H1 (cell line): ENCODE results near the gene PFKP.

Experiments
- BRCA1 ChIP-seq: IDR thresholded peaks from 2 replicates; pipeline ENCODE4 v1.6.1; 2012; ENCODE audit warnings: low read depth, low read length, improper control_type of control experiment
- EP300 ChIP-seq, 2 experiments: IDR thresholded peaks; 1 replicate in 1 of 2; 2 replicates in 1 of 2; pipeline ENCODE4 v1.6.1; 2011 to 2012; ENCODE audit warnings: low read depth in 2 of 2, low read length in 2 of 2, mild to moderate bottlenecking in 2 of 2, borderline replicate concordance in 1 of 2, inconsistent platforms in 1 of 2, moderate library complexity in 1 of 2
- POLR2AphosphoS5 ChIP-seq: IDR thresholded peaks from 2 replicates; pipeline ENCODE4 v1.6.1; 2011; ENCODE audit warnings: low read depth, low read length
- TAF1 ChIP-seq: IDR thresholded peaks from 2 replicates; pipeline ENCODE4 v1.6.1; 2011; ENCODE audit warnings: mild to moderate bottlenecking, low read depth, low read length
- ZNF274 ChIP-seq: IDR thresholded peaks from 2 replicates; pipeline ENCODE4 v1.7.0; 2012; ENCODE audit warnings: low read length, borderline replicate concordance; ENCODE audit errors: extremely low read depth
- TF ChIP-seq, protein P1 (sequence below), 3 experiments: IDR thresholded peaks; 1 replicate in 2 of 3; 2 replicates in 1 of 3; pipeline versions ENCODE4 v1.5.1 to v1.6.1; 2011; ENCODE audit warnings: low read length in 3 of 3, mild to moderate bottlenecking in 3 of 3, inconsistent platforms in 2 of 3, low read depth in 1 of 3, moderate library complexity in 1 of 3; ENCODE audit not compliant: insufficient read depth in 1 of 3; ENCODE audit errors: control extremely low read depth in 1 of 3
- TF ChIP-seq, protein P2 (sequence below): IDR thresholded peaks from 2 replicates; pipeline ENCODE4 v1.6.1; 2011; ENCODE audit warnings: low read length, improper control_type of control experiment

DNA sequence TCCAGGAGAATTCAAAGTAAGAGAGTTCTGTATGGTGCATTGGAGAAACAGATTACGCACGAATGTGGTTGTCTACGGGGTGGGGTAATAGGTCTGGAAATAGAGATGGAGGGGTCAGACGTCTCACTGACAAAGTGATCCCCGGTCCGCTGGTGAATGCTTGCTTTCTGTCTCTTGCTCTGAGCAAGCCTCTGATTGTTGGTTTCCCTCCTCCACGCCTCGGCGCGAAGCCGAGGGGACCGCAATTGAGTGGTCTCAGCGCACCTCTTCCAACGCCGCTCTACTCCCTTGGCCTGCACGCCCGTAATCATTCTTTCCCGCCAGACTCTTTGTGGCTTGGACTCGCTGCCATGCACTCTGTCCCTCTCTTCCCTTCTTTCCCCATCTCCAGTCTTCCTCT is 46.5 kb upstream of the PFKP start:
- TF ChIP-seq, protein P1, sequence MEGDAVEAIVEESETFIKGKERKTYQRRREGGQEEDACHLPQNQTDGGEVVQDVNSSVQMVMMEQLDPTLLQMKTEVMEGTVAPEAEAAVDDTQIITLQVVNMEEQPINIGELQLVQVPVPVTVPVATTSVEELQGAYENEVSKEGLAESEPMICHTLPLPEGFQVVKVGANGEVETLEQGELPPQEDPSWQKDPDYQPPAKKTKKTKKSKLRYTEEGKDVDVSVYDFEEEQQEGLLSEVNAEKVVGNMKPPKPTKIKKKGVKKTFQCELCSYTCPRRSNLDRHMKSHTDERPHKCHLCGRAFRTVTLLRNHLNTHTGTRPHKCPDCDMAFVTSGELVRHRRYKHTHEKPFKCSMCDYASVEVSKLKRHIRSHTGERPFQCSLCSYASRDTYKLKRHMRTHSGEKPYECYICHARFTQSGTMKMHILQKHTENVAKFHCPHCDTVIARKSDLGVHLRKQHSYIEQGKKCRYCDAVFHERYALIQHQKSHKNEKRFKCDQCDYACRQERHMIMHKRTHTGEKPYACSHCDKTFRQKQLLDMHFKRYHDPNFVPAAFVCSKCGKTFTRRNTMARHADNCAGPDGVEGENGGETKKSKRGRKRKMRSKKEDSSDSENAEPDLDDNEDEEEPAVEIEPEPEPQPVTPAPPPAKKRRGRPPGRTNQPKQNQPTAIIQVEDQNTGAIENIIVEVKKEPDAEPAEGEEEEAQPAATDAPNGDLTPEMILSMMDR (IDR thresholded peaks at IDR 0.05; ENCODE audit: control extremely low read depth in 1 of 3, insufficient read depth in 1 of 3, low read depth in 1 of 3, low read length in 3 of 3) = no peak
- TF ChIP-seq EP300 (IDR thresholded peaks at IDR 0.05; ENCODE audit: borderline replicate concordance in 1 of 2, low read depth in 2 of 2, low read length in 2 of 2) = no peak
- TF ChIP-seq ZNF274 = no peak
- TF ChIP-seq, protein P2, sequence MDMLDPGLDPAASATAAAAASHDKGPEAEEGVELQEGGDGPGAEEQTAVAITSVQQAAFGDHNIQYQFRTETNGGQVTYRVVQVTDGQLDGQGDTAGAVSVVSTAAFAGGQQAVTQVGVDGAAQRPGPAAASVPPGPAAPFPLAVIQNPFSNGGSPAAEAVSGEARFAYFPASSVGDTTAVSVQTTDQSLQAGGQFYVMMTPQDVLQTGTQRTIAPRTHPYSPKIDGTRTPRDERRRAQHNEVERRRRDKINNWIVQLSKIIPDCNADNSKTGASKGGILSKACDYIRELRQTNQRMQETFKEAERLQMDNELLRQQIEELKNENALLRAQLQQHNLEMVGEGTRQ = no peak
- no peak for TF ChIP-seq BRCA1
- no peak for TF ChIP-seq POLR2AphosphoS5
- TF ChIP-seq TAF1 = no peak
